NK-92 (cell line): Measurements from ENCODE around the gene SOX1.

Experiments
- DNase-seq: peaks from one replicate; lab custom pipeline; 2025; ENCODE audit not compliant: unreplicated experiment; lab: John Stamatoyannopoulos, UW

The SOX1 gene

DNA sequence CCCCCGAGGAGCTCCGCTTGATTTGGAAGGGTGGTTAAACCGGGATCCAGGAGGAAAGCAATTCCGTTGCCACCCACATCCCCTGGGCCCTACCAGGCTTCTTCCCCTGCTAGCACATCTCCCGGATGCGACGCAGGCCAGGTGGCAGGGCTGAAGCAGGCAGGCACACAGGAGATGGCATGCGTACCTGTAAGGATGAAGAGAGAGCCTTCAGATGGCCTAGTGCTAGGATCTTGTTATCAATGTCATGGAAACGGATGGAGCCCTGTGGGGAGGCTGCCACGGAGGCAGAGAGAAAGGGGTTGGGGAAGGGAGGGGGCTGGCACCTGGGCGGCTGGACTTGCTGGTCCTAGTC is 8.5 kb upstream of the SOX1 start:
- DNase-seq: no peak

DNA sequence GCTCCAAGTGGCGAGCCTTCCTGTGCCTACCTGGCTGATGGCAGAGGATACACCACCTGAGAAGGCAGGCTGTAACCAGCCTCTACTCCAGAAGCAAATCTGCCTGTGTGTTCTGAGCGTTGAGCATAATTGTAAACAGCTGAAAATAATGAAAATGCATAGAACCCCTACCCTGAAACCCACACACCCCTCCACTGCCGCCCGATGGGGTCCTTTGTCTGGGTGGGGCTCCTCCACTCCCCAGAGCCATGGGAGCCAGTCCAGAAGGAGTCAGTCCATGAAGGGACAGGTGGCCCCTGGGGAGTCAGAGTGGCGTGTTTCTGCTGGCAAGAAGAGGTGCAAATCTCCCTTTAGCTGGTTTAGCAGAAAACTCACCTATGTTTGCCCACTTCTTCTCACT is 8.0 kb upstream of the SOX1 start:
- no peak for DNase-seq

DNA sequence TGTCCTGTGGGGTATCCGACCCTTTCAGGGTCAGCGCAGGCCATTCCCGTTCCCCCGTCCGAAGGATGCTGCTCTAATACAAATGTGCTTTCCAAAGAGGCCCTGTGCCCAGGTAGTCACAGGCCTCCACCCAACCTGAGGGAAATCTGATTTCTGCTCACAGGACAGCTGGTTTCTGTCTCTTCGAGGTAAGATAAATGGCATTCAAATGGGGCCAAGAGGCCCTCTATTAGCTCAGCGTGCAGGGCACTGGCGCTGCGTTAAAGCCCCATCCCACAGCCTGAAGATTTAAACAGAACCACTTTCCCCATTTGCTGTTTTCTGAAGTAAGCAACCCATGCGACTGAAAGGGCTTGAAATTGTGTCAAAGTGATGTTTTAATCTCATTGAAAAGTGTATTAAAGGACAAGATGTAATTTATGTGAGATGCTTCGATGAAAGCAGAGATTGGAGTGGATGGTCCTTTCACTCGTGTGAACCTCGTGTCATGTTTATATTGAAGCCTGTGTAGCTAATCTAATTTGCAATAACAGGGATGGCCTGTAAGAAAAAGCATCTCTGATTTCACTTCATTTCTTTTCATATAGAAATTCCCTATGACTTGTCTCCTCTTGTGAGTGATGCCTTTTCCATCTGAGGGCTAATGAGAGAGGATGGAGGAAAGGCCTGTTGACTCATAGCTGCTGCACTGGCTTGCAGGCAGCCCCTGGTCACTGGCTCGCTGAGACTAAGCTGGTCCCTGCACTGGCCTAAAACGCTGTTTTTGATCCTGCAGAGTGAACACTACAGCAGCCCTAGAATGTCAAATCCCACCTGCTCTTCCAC is 7.3 kb upstream of the SOX1 start:
- no peak for DNase-seq

DNA sequence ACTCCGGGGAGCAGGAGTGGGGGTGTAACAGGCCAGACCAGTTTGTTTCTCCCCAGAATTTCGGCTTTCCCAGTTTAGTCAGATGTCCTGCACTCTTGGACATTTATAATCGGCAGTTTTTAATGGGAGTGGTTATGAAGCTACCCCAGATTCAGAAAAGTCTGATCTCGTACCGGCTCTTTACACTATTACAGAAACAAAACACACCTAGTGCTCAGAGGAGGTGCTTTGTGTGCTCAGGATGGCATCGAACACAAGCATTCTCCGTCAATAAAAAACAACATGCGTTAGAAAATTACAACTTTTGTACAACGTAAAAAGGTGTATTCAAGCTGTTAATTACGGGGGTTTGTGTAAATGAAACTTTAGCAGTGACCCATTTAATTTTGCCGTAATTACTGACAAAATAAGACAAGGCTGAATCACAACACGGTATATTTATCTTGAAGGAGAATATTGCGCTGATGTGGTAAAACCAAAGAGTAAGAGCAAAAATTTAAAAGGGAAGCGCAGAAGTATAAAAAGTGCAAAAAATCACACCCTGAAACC is 6.6 kb upstream of the SOX1 start:
- no peak for DNase-seq

DNA sequence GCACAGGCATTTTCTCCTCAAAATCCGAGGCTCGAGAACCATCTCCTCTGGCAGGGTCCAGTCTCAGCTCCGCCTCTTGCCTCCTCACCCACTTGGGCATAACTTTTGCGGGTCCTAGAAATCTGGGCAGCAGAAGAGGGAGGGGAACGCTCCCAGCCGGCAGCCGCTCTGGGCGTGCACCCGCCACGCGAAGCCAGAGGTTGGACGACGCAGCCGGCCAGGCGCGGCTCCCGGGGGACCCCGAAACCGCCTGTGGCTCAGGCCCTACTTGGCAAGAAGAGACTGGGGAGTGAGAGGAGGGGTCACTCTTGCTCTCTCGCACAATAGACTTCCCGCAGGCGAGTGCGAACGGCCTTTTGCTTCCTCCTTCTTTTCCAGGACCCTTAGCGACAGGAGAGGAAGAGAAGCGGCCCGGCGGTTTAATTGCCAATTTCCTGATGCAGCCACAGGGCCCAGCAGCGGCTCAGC is 6.0 kb upstream of the SOX1 start:
- DNase-seq: no peak

DNA sequence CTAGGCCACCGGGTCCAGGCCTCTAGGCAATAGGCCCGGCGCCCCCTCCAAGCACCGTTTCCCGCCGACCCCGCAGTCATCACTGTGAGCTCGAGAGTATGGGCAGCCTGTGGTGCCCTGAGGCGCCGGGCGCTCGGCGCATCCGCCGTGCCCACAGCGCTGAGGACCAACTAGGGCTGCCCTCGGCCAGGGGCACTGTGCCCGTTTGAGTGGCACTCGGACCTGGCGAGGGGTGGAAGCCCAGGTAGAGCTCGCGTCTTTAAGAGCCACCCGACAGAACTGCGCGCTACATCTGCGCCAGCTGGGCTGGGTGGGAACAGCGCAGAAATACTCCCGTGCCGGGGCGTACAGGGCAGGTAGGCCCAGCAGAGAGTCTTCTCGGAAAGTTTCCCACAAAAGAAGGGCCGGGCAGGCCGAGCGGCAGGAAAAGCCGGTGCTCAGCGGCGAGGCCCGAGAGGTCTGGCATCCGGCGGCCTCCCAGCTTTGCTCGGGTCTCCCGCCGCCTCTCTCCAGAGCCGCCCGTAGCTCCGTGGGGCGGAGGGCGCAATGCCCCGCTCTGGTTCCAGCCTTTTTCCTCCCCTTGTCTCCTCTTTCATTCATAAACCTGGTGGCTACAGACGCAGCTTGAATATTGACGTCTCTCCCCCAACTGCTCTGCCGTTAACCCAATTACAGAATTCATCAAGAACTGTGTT is 5.4 kb upstream of the SOX1 start:
- no peak for DNase-seq

DNA sequence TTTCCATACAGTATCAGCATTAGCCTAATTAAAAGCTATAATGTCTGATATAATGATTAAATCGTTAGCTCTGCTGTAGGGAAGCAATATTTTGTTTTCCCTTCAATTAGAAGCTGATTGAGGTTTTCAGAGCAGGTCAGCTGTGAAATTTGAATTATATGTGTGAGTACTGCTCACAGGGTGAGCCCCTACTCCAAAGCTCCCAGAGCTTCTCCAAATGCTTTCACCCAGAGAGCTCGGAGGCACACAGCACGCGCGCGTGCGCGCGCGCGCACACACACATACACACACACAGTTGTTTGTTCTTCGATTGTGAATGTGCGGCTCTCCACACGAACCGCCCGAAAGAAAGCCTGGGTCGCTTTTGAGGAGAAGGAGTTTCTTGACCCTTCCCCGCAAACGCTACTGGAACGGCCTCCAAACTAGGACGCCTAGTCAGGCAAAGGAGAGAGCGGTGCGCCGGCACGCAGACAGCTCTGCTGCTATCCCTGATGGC is 4.8 kb upstream of the SOX1 start:
- DNase-seq: no peak

DNA sequence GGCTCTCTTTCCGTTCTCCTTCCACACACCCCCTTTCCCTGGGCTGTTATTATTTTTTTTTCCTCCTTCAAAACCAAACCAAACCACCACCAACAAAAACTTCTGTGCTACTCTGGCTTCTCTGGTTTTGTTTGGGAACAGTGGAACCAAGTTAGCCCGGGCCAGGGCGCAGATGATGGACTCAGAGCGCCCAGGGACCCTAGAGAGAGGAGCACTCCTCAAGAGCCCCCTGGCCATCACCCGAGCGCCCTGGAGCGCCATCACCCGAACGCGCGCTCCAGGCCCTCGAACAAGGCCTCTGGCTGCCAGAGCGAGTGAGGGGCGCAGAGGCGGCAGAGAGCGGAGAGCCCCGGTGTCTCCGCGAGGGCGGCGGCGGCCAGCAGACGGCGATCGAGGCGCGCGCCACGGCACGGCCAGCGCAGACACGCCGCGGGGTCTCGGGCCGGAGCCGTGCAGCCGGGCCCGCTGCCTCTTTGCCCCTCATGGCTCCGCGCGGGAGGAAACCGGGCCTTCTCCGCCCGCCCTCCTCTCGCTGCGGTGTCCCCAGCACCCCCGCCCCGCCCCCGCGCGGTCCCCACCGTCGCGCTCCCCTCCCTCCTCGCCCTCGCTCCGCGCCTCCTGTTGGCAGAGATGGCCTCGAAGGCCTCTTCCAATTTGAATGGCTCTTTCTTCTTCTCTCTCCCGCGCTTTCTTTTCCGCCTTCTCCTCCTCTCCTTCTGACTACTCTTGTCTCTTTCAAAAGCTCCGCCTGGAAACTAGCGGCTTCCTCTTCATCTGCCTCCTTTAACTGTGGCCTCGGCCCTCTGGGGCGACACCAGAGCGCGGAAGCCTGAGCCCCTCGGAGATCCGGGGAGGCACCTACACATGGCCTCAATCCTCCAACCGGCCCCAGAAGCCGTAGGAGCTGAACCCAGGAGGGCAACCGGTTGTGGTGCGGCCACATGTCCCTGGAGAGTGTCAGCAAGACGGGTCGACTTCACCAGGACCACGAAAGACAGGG is 4.1 kb upstream of the SOX1 start:
- no peak for DNase-seq

DNA sequence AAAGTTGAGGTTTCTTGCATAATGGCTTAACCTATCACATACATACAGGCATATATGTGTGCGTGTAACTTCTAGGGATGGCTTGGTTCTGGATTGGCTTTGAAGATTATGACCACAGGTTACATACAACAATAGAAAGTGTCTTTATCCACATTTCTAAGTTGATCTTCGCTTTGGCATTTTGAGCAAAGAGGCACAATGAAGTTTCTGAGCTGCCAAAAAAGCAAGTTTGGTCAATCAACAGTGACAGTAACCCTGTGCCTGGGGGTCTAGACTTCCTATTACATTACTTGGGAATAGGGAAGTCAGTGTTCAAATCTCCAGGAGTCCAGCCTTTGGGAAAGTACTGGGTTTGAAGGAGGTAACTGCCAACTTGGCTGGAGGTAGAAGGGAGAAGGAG is 3.1 kb upstream of the SOX1 start:
- no peak for DNase-seq

DNA sequence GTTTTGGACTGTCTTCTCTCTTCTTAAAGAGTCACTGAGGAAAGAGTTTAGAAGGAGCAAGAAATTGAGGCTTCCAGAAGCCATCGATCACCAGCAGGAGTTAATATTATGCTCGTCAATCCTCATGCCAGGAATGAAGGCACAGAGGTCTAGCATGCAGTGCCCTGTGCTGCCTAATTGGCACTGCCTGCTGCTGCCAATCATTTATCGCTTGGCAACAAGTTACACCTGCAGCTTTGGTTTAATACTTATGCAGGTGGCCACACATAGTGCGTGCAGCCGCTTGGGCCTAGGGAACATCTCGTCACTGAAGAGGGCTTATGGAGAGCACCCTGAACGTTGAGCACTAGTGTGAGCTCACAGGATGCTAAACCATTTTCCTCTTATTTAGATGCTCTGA is 2.7 kb upstream of the SOX1 start:
- no peak for DNase-seq

DNA sequence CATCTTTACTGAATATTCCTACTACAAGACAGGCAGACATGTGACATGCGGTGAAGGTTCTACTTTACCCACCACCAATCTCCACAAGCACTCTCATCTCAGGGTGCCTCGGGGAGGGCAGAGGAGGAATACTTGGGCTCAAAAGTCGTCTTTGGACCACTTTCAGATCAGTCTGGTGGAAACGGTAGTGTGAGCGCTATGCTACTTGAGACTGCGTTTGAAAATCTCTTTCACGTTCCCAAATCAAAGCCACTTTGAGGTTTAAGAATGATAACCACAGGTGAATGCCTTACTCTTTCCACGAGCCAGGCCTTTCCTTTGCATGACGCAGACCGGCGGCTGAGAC is 1.5 kb upstream of the SOX1 start:
- DNase-seq: no peak

DNA sequence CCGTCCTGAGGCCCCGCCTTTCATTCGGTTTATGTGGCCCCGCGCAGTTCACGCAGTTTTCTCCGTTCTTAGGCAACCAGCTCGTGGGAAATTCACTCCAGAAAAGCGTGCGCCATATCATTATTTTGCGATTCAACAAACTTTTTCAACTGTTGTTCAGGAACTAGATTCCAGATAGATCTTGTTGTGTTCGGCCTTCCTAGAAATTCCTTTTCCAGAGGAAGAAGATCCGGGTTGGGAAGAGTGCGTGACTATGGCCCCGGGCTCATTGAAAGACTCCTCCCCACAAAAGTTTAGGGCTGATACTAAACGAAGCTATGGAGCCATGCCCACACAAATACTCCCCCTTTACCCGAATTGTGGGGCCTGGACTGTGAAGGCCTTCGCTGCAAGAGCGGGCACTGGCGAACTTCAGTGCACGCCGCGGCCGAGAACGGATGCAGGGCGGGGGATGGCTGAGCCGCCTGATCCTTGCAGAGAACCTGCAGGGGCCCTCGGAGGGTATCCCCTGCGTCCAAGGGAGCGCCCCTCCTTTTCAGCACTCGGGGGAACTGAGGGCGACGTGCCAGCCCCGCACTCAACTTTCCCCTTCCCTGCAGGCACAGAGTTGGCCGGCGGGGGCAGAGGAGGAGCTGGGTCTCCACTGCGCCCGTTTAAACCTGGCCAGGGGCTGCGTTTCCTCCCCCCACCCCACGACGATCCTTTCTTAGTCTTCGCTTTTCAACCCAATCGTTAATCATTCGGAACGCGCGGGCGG is 904 bp upstream of the SOX1 start:
- no peak for DNase-seq

DNA sequence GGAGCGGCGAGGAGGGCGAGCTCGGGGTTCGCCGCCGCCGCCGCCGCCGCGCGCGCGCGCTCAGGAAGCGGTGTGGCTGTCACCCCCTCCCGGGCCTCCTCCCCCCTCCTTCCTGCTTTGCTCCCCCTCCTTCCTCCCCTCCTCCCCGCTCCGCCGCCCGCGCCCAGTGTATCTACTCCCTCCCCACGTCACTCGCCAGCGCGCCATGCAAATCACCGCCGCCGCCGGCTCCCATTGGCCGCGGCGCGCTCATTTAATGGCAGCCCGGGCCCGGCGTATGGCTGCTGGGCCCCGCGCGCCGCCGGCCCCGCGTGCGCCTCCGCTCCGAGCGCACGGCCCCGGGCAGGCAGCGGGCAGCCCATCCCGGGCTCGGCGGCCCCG is 335 bp upstream of the SOX1 start:
- DNase-seq: no peak

DNA sequence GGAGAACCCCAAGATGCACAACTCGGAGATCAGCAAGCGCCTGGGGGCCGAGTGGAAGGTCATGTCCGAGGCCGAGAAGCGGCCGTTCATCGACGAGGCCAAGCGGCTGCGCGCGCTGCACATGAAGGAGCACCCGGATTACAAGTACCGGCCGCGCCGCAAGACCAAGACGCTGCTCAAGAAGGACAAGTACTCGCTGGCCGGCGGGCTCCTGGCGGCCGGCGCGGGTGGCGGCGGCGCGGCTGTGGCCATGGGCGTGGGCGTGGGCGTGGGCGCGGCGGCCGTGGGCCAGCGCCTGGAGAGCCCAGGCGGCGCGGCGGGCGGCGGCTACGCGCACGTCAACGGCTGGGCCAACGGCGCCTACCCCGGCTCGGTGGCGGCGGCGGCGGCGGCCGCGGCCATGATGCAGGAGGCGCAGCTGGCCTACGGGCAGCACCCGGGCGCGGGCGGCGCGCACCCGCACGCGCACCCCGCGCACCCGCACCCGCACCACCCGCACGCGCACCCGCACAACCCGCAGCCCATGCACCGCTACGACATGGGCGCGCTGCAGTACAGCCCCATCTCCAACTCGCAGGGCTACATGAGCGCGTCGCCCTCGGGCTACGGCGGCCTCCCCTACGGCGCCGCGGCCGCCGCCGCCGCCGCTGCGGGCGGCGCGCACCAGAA is 1.1 kb downstream of the SOX1 start:
- DNase-seq: no peak

DNA sequence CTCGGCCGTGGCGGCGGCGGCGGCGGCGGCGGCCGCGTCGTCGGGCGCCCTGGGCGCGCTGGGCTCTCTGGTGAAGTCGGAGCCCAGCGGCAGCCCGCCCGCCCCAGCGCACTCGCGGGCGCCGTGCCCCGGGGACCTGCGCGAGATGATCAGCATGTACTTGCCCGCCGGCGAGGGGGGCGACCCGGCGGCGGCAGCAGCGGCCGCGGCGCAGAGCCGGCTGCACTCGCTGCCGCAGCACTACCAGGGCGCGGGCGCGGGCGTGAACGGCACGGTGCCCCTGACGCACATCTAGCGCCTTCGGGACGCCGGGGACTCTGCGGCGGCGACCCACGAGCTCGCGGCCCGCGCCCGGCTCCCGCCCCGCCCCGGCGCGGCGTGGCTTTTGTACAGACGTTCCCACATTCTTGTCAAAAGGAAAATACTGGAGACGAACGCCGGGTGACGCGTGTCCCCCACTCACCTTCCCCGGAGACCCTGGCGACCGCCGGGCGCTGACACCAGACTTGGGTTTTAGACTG is 1.7 kb downstream of the SOX1 start:
- no peak for DNase-seq

DNA sequence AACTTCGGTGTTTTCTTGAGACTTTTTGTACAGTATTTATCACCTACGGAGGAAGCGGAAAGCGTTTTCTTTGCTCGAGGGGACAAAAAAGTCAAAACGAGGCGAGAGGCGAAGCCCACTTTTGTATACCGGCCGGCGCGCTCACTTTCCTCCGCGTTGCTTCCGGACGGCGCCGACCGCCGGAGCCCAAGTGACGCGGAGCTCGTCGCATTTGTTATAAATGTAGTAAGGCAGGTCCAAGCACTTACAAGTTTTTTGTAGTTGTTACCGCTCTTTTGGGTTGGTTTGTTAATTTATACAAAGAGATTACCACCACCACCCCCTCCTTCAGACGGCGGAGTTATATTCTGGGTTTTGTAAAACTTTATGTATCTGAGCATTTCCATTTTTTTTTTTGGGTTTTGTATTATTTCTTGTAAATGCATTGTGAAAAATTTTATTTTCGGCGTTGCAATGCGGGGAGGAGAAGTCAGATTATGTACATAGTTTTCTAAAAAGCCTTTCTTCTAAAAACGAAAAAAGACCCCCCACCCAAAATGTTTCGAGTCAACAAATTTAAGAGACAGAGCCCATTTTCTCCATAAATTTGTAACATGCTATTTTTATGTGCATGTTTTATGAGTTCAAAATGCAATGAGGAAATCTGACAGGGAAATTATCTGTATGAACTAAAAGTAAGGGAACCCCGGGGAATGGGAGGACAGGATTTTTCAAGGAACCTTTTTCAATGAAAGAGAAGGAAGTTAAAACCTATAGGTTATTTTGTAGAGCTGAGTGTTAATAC is 2.3 kb downstream of the SOX1 start:
- no peak for DNase-seq

DNA sequence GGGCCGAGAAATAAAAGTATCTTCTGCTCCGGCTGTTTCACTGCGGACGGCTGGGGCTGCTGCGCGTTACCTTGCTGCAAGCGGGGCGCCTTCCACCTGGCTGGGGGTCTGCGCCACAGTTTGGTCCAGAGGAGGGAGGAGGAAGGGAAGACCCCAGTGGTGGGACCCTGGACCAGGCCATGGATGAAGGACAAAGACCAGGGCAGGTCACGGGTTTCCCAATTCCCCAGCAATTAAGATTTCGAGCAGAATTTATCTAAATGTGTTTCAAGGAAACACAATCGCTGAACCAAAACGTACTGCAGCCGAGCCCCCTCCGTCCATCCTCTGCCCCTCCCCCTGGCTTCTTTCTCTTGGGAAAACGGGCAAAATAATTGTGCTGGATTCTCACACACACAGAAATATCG is 2.9 kb downstream of the SOX1 start:
- no peak for DNase-seq

DNA sequence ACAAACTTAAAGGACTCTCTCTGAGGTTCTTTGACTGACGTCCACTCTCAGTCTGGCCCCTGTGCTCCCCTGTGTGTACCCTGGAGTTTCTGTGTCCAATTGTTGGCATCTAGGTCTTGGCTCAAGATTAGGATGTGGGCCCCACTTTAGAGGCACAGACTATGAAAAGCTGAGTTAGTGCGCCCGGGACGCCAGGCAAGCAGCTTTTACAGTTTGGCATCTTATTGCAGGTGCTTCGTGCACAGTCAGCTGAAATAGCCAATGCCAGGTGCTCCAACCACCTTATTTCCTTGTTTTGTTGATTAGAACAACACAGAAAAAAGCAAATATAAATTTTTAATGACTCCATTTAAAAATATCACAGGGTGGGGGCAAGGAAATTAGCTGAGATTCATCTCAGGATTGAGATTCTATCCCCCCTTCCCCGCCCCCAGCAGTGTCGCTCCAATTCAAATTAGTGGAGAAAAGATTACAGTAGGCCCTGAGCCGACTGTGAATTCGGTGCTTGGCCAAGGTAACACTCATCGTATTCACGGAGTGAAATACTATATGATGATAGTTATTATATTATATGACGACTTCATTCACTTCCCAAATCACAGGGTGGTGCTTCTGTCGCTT is 4.3 kb downstream of the SOX1 start:
- no peak for DNase-seq
